DOHH2 (cell line): Measurements from ENCODE around the gene TRIM38.

ENCODE experiments used
- H3F3A ChIP-seq: fragments of 200-600 bp; sonication (generic), shearing (Covaris generic); 2 replicates; pipeline ENCODE4 v1.6.0; 2016; ENCODE audit warnings: antibody characterized with exemption, mild to moderate bottlenecking; ENCODE audit not compliant: control insufficient read depth, insufficient read depth
- H3K27ac ChIP-seq: fragments of 200-600 bp; sonication (generic); 2 replicates; pipeline ENCODE4 v1.5.1; 2014; ENCODE audit warnings: low read depth, mild to moderate bottlenecking, low read length, moderate library complexity
- H3K27me3 ChIP-seq: fragments of 200-600 bp; sonication (generic); 2 replicates; pipeline ENCODE4 v1.6.1; 2014; ENCODE audit warnings: mild to moderate bottlenecking, low read length, mixed read lengths; ENCODE audit not compliant: control insufficient read depth
- H3K36me3 ChIP-seq: fragments of 200-600 bp; sonication (generic); 2 replicates; pipeline ENCODE4 v1.6.1; 2014; ENCODE audit warnings: mild to moderate bottlenecking, low read length, moderate library complexity, mixed read lengths; ENCODE audit not compliant: control insufficient read depth
- H3K4me1 ChIP-seq: fragments of 200-600 bp; sonication (generic); 2 replicates; pipeline ENCODE4 v1.6.1; 2014; ENCODE audit warnings: mild to moderate bottlenecking, low read length, mixed read lengths; ENCODE audit not compliant: control insufficient read depth
- H3K4me2 ChIP-seq: fragments of 200-600 bp; sonication (generic); 2 replicates; pipeline ENCODE4 v1.6.0; 2014; ENCODE audit warnings: mild to moderate bottlenecking, low read length, moderate library complexity
- H3K4me3 ChIP-seq: fragments of 200-600 bp; sonication (generic); 2 replicates; pipeline ENCODE4 v1.5.1; 2014; ENCODE audit warnings: mild to moderate bottlenecking, low read length, mixed read lengths
- H3K79me2 ChIP-seq: fragments of 200-600 bp; sonication (generic); 2 replicates; pipeline ENCODE4 v1.6.1; 2014; ENCODE audit warnings: mild to moderate bottlenecking, low read length, mixed read lengths; ENCODE audit not compliant: control insufficient read depth
- H3K9me2 ChIP-seq: fragments of 200-600 bp; sonication (generic); replicated peaks from 2 replicates; pipeline ENCODE4 v1.6.1; 2014; ENCODE audit warnings: mild to moderate bottlenecking, low read length, mixed read lengths; ENCODE audit not compliant: control insufficient read depth
- H3K9me3 ChIP-seq: fragments of 200-600 bp; sonication (generic); 2 replicates; pipeline ENCODE4 v1.6.1; 2014; ENCODE audit warnings: antibody characterized with exemption, low read length, mixed read lengths; ENCODE audit not compliant: control insufficient read depth, insufficient read depth
- H4K20me1 ChIP-seq: fragments of 200-600 bp; sonication (generic); 2 replicates; pipeline ENCODE4 v1.6.0; 2014; ENCODE audit warnings: low read depth, mild to moderate bottlenecking, antibody characterized with exemption, low read length, moderate library complexity; ENCODE audit not compliant: control insufficient read depth, insufficient read depth
- EZH2phosphoT487 ChIP-seq: fragments of 200-600 bp; sonication (generic); IDR thresholded peaks from 2 replicates; pipeline ENCODE4 v1.6.1; 2017; ENCODE audit warnings: borderline replicate concordance, mild to moderate bottlenecking, antibody characterized with exemption, low read length, moderate library complexity, mixed read lengths
- TF ChIP-seq, protein P1 (sequence below): fragments of 200-600 bp; sonication (generic); IDR thresholded peaks from one replicate; pipeline ENCODE4 v1.5.1; 2014; ENCODE audit warnings: antibody characterized with exemption, mild to moderate bottlenecking, low read depth, low read length; ENCODE audit not compliant: poor library complexity, severe bottlenecking

Gene TRIM38

DNA sequence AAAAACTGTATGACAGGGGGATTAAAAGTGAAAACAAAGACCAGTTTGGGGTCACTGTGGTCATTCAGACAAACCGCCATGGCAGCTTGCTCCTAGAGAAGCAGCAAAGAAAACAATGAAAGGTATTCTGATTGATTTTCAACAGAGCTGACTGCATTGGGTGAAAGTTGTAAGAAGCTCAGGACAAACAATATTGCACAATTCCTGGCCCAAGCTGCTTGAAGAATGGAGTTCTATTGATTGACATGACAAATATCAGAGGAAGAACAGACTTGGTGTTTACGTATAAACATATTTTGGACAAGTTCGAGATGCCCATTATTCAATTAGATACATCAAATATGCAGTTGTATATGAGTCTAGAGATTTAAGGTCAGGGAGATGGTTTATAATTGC lies 62.0 kb downstream of the TRIM38 start:
- no peaks in the 10 kb centered on the region; the same call in 1 of the 2 replicates for H3K9me3 ChIP-seq
- H3K4me3 ChIP-seq, result no peak overlapping the region
- no peaks in the 10 kb centered on the region for H4K20me1 ChIP-seq
- TF ChIP-seq, protein P1, sequence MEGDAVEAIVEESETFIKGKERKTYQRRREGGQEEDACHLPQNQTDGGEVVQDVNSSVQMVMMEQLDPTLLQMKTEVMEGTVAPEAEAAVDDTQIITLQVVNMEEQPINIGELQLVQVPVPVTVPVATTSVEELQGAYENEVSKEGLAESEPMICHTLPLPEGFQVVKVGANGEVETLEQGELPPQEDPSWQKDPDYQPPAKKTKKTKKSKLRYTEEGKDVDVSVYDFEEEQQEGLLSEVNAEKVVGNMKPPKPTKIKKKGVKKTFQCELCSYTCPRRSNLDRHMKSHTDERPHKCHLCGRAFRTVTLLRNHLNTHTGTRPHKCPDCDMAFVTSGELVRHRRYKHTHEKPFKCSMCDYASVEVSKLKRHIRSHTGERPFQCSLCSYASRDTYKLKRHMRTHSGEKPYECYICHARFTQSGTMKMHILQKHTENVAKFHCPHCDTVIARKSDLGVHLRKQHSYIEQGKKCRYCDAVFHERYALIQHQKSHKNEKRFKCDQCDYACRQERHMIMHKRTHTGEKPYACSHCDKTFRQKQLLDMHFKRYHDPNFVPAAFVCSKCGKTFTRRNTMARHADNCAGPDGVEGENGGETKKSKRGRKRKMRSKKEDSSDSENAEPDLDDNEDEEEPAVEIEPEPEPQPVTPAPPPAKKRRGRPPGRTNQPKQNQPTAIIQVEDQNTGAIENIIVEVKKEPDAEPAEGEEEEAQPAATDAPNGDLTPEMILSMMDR, result no peak
- no peak for TF ChIP-seq EZH2phosphoT487
- H3K36me3 ChIP-seq, result peaks cover 19% of the 10 kb centered on the region
- no peak overlapping the region for H3K4me2 ChIP-seq
- peaks cover 56% of the 10 kb centered on the region for H3F3A ChIP-seq
- no peaks in the 10 kb centered on the region for H3K9me2 ChIP-seq
- peaks cover 83% of the 10 kb centered on the region for H3K4me1 ChIP-seq
- H3K79me2 ChIP-seq, result no peaks in the 10 kb centered on the region
- no peaks in the 10 kb centered on the region for H3K27me3 ChIP-seq
- H3K27ac ChIP-seq, result peak overlapping the region; percentile 98

DNA sequence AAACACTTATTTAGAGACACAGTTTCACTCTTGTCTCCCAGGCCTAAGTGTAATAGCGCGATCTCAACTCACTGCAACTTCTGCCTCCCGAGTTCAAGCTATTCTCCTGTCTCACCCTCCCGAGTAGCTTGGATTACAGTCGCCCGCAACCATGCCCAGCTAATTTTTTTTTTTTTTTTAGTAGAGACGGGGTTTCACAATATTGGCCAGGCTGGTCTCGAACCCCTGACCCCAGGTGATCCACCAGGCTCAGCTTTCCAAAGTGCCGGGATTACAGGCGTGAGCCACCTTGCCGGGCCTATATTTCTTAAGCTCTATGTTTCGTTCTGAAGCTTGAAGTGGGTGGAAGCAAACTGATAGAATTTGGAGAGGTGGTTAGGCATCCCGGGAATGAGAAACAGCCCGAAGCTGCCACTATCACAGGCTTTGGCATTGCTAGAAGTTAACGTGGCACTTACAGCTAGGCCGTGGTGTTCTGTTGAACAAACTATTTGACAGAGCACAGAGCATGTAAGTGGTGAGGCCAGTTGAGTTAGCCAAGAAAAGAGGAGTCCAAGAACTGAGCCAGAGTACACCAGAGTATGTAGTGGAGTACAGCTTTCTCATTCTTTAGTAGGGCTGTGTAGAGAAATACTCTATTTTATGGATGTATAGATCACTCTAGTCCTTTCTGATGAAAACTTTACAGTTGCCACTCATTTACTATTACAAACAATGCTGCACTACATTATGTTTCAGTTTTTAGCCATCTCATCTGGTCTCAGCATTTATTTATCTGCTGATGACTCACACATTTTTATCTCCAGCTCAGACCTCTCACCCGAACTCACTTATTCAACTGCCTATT lies 62.7 kb downstream of the TRIM38 start:
- H4K20me1 ChIP-seq, result no peaks in the 10 kb centered on the region
- peaks cover 19% of the 10 kb centered on the region for H3K36me3 ChIP-seq
- no peaks in the 10 kb centered on the region for H3K79me2 ChIP-seq
- peak overlapping the region; percentile 67 for H3K4me2 ChIP-seq
- H3K4me1 ChIP-seq, result peaks cover 84% of the 10 kb centered on the region
- H3K9me3 ChIP-seq, result no peaks in the 10 kb centered on the region
- peak overlapping the region; percentile 98 for H3K27ac ChIP-seq
- peaks cover 62% of the 10 kb centered on the region for H3F3A ChIP-seq
- peak overlapping the region; percentile 73 for H3K4me3 ChIP-seq
- H3K9me2 ChIP-seq, result no peaks in the 10 kb centered on the region
- no peaks in the 10 kb centered on the region for H3K27me3 ChIP-seq
- no peak for TF ChIP-seq EZH2phosphoT487
- TF ChIP-seq, protein P1, result no peak

DNA sequence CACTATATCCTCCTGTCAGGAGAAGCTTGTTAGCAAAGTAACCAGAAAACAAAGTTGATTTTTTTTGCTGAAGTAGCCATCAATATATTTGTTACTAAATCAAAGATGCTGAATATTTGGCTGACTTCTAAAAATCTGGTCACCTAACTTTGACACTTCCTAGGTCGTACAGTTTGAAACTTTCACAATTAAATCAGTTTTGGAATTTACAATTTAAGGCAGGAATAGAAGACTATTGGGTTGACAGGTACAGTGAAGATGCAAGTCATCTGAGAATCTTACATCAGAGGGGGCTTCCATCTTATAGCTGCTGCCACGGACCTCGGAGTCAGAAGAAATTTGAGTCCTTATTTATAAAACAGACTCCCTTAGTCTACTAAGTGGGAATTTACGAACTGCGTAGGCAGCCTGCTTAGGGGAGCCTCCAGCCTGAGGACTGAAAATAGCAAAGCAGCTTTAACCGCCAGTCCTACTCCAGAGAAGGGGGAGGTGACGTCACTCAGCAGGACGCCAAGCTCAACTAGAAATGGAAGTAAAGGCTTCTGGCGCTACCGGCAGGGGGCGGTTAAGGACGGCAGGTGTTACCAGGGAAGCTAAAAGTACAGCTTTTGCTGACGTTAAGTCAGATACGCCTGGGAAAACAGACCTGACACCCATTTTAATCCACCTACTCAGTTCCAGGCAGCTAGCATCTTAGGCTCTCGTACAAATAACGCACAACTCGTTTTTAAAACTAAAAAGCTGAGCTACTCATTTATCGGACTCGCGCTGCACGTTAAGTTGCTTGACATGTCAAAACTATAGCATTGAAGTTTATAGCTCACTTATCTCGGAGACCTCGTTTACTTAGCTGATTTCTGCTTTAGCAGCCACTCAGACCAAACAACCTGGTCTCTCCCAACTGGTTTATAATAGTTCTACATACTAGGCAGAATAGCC lies 63.6 kb downstream of the TRIM38 start:
- Histone ChIP-seq H3K4me3 (peak overlapping the region; percentile 73), H3F3A (peaks cover 60% of the 10 kb centered on the region), H3K27ac (peak overlapping the region; percentile 98), H3K9me3 (no peaks in the 10 kb centered on the region), H3K4me2 (peak overlapping the region; percentile 67), H4K20me1 (no peaks in the 10 kb centered on the region), H3K36me3 (peaks cover 12% of the 10 kb centered on the region), H3K79me2 (no peaks in the 10 kb centered on the region), H3K9me2 (no peaks in the 10 kb centered on the region), H3K4me1 (peaks cover 82% of the 10 kb centered on the region), H3K27me3 (no peaks in the 10 kb centered on the region)
- TF ChIP-seq EZH2phosphoT487, result no peak
- TF ChIP-seq, protein P1, result peak; percentile 89
